HepG2 (cell line): Measurements from ENCODE around the gene TMEM198. TPM values are rescaled to one million over a fixed set of nuclear protein-coding genes. Genes with fewer than 3 reads are reported as not detected.

Source experiments
- ATM ChIP-seq: fragments of 450-650 bp; IDR thresholded peaks from 2 replicates; pipeline ENCODE4 v1.7.1; 2017; ENCODE audit warnings: mild to moderate bottlenecking, borderline replicate concordance
- CHCHD3 ChIP-seq: sonication (generic); formaldehyde crosslinking; IDR thresholded peaks from 2 replicates; pipeline ENCODE4 v1.8.0; 2022; ENCODE audit warnings: mild to moderate bottlenecking, missing genetic modification reagents, moderate library complexity
- GATA4 ChIP-seq: sonication (generic); IDR thresholded peaks from 2 replicates; pipeline ENCODE4 v1.6.1; 2016; ENCODE audit warnings: antibody characterized with exemption, low read depth, borderline replicate concordance
- GATAD1 ChIP-seq: IDR thresholded peaks from 2 replicates; pipeline ENCODE4 v1.6.1; 2016; ENCODE audit warnings: missing genetic modification reagents, missing compliant biosample characterization
- KLF16 ChIP-seq, 2 experiments: sonication (generic) in 1 of 2; formaldehyde crosslinking in 1 of 2; IDR thresholded peaks; 2 replicates each; pipeline versions ENCODE4 v1.6.1 to v1.8.0; 2016 to 2023; ENCODE audit warnings: missing genetic modification reagents in 2 of 2, missing compliant biosample characterization in 1 of 2
- MAZ ChIP-seq, 2 experiments: sonication (generic) in 1 of 2; formaldehyde crosslinking in 1 of 2; IDR thresholded peaks; 2 replicates each; pipeline versions ENCODE4 v1.5.0 to v1.6.1; 2012 to 2020; ENCODE audit warnings: low read depth in 2 of 2, mild to moderate bottlenecking in 2 of 2, borderline replicate concordance in 1 of 2, improper control_type of control experiment in 1 of 2, low read length in 1 of 2, missing genetic modification reagents in 1 of 2, moderate library complexity in 1 of 2
- MIER2 ChIP-seq: IDR thresholded peaks from 2 replicates; pipeline ENCODE4 v1.6.1; 2016; ENCODE audit warnings: missing biosample characterization, missing genetic modification reagents
- MIXL1 ChIP-seq: IDR thresholded peaks from 2 replicates; pipeline ENCODE4 v1.6.1; 2016
- MXD4 ChIP-seq: IDR thresholded peaks from 2 replicates; pipeline ENCODE4 v1.6.1; 2016; ENCODE audit warnings: mild to moderate bottlenecking, missing biosample characterization, missing genetic modification reagents
- RAD51 ChIP-seq: fragments of 450-650 bp; IDR thresholded peaks from 2 replicates; pipeline ENCODE4 v1.6.1; 2016; ENCODE audit warnings: borderline replicate concordance
- SNRNP70 ChIP-seq: fragments of 200-400 bp; formaldehyde crosslinking; IDR thresholded peaks from 2 replicates; pipeline ENCODE4 v1.6.1; 2017; ENCODE audit warnings: mild to moderate bottlenecking, low read depth, low read length, moderate library complexity
- ZFP82 ChIP-seq: sonication (generic); formaldehyde crosslinking; IDR thresholded peaks from 2 replicates; pipeline ENCODE4 v1.5.1; 2020; ENCODE audit warnings: mild to moderate bottlenecking, missing genetic modification reagents, borderline replicate concordance
- ZNF180 ChIP-seq: sonication (generic); formaldehyde crosslinking; IDR thresholded peaks from 2 replicates; pipeline ENCODE4 v1.4.0; 2020; ENCODE audit warnings: low read depth, missing genetic modification reagents, borderline replicate concordance
- ZNF205 ChIP-seq: IDR thresholded peaks from 2 replicates; pipeline ENCODE4 v1.6.1; 2018; ENCODE audit warnings: missing biosample characterization, missing genetic modification reagents
- ZNF296 ChIP-seq: sonication (generic); formaldehyde crosslinking; conservative IDR thresholded peaks from 2 replicates; pipeline ENCODE4 v1.5.0; 2020; ENCODE audit warnings: mild to moderate bottlenecking, missing genetic modification reagents
- ZNF337 ChIP-seq: sonication (generic); formaldehyde crosslinking; IDR thresholded peaks from 2 replicates; pipeline ENCODE4 v1.5.1; 2020; ENCODE audit warnings: missing genetic modification reagents, low read depth, mild to moderate bottlenecking, borderline replicate concordance
- ZNF382 ChIP-seq: sonication (generic); formaldehyde crosslinking; IDR thresholded peaks from 2 replicates; pipeline ENCODE4 v1.5.0; 2020; ENCODE audit warnings: missing genetic modification reagents, mild to moderate bottlenecking, borderline replicate concordance
- ZNF496 ChIP-seq: sonication (generic); formaldehyde crosslinking; IDR thresholded peaks from 2 replicates; pipeline ENCODE4 v1.8.1; 2023; ENCODE audit warnings: mild to moderate bottlenecking, moderate library complexity, missing genetic modification reagents; ENCODE audit not compliant: insufficient replicate concordance
- ZNF501 ChIP-seq: sonication (generic); formaldehyde crosslinking; IDR thresholded peaks from 2 replicates; pipeline ENCODE4 v1.5.1; 2020; ENCODE audit warnings: mild to moderate bottlenecking, moderate library complexity, missing genetic modification reagents
- ZNF543 ChIP-seq: sonication (generic); formaldehyde crosslinking; IDR thresholded peaks from 2 replicates; pipeline ENCODE4 v1.4.0; 2020; ENCODE audit warnings: mild to moderate bottlenecking, missing genetic modification reagents
- ZNF547 ChIP-seq: sonication (generic); formaldehyde crosslinking; IDR thresholded peaks from 2 replicates; pipeline ENCODE4 v1.5.1; 2020; ENCODE audit warnings: mild to moderate bottlenecking, missing genetic modification reagents
- ZNF891 ChIP-seq: sonication (generic); formaldehyde crosslinking; IDR thresholded peaks from 2 replicates; pipeline ENCODE4 v1.5.0; 2020; ENCODE audit warnings: mild to moderate bottlenecking, missing genetic modification reagents
- polyA plus RNA-seq, 8 experiments: library from polyadenylated mRNA; depleted of rRNA in 3 of 8; stranded (reverse) in 7 of 8; unstranded in 1 of 8; fragments of >200 nt; fragmentation: Illumina TruSeq in 4 of 8; extraction: Trizol in 4 of 8; gene quantifications; 2 replicates each; pipeline versions ENCODE4 v1.2.1 to v1.2.3, GENCODE V29; 2011 to 2016; ENCODE audit warnings: low read depth in 4 of 8, missing spikeins in 1 of 8, mixed read lengths in 1 of 8; ENCODE audit not compliant: insufficient read depth in 1 of 8
- total RNA-seq, 5 experiments: library from RNA; depleted of rRNA; stranded (reverse); fragments of >200 nt; fragmentation: Illumina TruSeq; extraction: Trizol; gene quantifications; 2 replicates each; pipeline ENCODE4 v1.2.3, GENCODE V29; 2016; ENCODE audit warnings: low read depth in 1 of 5
- TF ChIP-seq, protein P1 (sequence below), 2 experiments: sonication (generic) in 1 of 2; formaldehyde crosslinking in 1 of 2; IDR thresholded peaks; 2 replicates each; pipeline versions ENCODE4 v1.5.1 to v1.6.1; 2011 to 2020; ENCODE audit warnings: borderline replicate concordance in 1 of 2, low read depth in 1 of 2, low read length in 1 of 2, mild to moderate bottlenecking in 1 of 2, missing genetic modification reagents in 1 of 2, moderate library complexity in 1 of 2
- TF ChIP-seq, protein P2 (sequence below): sonication (generic); formaldehyde crosslinking; IDR thresholded peaks from 2 replicates; pipeline ENCODE4 v1.4.0; 2020; ENCODE audit warnings: mild to moderate bottlenecking, missing genetic modification reagents, borderline replicate concordance
- TF ChIP-seq, protein P3 (sequence below): sonication (generic); formaldehyde crosslinking; IDR thresholded peaks from 2 replicates; pipeline ENCODE4 v1.8.1; 2023; ENCODE audit warnings: mild to moderate bottlenecking, inconsistent platforms, moderate library complexity, missing genetic modification reagents, borderline replicate concordance

The TMEM198 gene
- total and polyA plus RNA-seq, 2 of the 13 experiments (the other 11 are each of a cell fraction or from before 2014, with no cell fraction given), result 17.3 to 23.5 TPM

DNA sequence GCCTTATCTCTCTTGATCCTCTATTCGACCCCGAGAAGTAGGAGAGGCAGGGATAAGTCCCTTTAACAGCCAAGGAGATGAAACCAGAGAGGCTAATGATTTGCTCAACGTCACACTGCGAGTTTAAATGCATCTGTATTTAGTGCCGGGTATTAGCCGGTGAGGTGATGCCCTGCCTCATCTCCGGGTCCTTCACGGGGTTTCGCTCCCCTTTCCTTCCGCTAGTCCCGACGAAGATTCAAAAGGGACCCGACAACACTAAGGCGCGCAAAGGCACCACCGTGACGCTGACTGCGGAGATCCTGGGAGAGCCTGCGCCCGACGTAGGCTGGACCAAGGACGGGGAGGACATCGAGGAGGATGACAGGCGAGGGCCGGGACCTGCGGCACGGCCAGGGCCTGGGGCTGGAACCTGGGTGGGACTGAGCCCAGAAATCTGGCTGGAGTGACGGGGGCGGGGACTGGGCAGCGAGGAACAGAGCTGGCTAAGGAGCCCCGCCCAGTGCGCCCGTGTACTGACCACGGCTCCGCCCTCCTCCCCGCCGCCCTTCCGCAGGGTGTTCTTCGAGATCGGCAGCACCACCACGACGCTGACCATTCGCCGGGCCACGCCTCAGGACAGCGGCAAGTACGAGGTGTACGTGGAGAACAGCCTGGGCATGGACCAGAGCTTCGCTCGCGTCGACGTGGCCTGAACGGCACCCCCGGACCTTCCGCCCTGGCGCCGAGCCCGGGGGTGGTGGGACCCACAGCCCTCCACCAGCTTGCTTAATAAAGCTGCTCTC, 46.1 kb upstream of the TMEM198 start (continued):
- TF ChIP-seq, protein P1, sequence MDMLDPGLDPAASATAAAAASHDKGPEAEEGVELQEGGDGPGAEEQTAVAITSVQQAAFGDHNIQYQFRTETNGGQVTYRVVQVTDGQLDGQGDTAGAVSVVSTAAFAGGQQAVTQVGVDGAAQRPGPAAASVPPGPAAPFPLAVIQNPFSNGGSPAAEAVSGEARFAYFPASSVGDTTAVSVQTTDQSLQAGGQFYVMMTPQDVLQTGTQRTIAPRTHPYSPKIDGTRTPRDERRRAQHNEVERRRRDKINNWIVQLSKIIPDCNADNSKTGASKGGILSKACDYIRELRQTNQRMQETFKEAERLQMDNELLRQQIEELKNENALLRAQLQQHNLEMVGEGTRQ (IDR thresholded peaks at IDR 0.05; ENCODE audit: low read depth, low read length), result no peak
- TF ChIP-seq, protein P1 (CRISPR knock-in tag; IDR thresholded peaks at IDR 0.05; ENCODE audit: borderline replicate concordance), result no peak
- TF ChIP-seq MXD4, result no peak; the same call in 1 of the 2 replicates
- TF ChIP-seq RAD51, result no peak
- no peak for TF ChIP-seq CHCHD3 (CRISPR knock-in tag)
- no peak for TF ChIP-seq KLF16 (CRISPR knock-in tag; IDR thresholded peaks at IDR 0.05)
- TF ChIP-seq, protein P2, sequence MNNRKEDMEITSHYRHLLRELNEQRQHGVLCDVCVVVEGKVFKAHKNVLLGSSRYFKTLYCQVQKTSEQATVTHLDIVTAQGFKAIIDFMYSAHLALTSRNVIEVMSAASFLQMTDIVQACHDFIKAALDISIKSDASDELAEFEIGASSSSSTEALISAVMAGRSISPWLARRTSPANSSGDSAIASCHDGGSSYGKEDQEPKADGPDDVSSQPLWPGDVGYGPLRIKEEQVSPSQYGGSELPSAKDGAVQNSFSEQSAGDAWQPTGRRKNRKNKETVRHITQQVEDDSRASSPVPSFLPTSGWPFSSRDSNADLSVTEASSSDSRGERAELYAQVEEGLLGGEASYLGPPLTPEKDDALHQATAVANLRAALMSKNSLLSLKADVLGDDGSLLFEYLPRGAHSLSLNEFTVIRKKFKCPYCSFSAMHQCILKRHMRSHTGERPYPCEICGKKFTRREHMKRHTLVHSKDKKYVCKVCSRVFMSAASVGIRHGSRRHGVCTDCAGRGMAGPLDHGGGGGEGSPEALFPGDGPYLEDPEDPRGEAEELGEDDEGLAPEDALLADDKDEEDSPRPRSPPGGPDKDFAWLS, result no peak
- TF ChIP-seq SNRNP70, result no peak
- TF ChIP-seq ZNF180 (CRISPR knock-in tag), result no peak
- TF ChIP-seq ZNF543, result no peak
- TF ChIP-seq ZNF296, result no peak; the same call in 1 of the 2 replicates
- no peak; the same call in 1 of the 2 replicates for TF ChIP-seq MAZ (IDR thresholded peaks at IDR 0.05; ENCODE audit: borderline replicate concordance, low read depth, low read length)
- peak; percentile 84 for TF ChIP-seq MAZ (CRISPR knock-in tag; IDR thresholded peaks at IDR 0.05; ENCODE audit: low read depth)
- TF ChIP-seq MIER2, result no peak
- TF ChIP-seq, protein P3, sequence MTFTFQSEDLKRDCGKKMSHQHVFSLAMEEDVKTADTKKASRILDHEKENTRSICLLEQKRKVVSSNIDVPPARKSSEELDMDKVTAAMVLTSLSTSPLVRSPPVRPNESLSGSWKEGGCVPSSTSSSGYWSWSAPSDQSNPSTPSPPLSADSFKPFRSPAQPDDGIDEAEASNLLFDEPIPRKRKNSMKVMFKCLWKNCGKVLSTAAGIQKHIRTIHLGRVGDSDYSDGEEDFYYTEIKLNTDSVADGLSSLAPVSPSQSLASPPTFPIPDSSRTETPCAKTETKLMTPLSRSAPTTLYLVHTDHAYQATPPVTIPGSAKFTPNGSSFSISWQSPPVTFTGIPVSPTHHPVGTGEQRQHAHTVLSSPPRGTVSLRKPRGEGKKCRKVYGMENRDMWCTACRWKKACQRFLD (CRISPR knock-in tag), result 0 out of 2 replicates have a peak, but pooled peaks have one; percentile 36
- TF ChIP-seq ZNF382 (CRISPR knock-in tag), result no peak
- peak; percentile 87; the same call in 1 of the 2 replicates for TF ChIP-seq ZNF891 (CRISPR knock-in tag)
- TF ChIP-seq ZNF547 (CRISPR knock-in tag), result no peak
- no peak for TF ChIP-seq ATM
- no peak for TF ChIP-seq ZFP82 (CRISPR knock-in tag)
- no peak for TF ChIP-seq ZNF496 (CRISPR knock-in tag)
- 0 out of 2 replicates have a peak, but pooled peaks have one; percentile 30 for TF ChIP-seq ZNF205 (CRISPR knock-in tag)
- TF ChIP-seq ZNF337 (CRISPR knock-in tag), result no peak
- no peak for TF ChIP-seq GATA4
- TF ChIP-seq MIXL1 (CRISPR knock-in tag), result peak; percentile 35; the same call in 1 of the 2 replicates
- TF ChIP-seq ZNF501 (CRISPR knock-in tag), result no peak
- no peak for TF ChIP-seq GATAD1 (CRISPR knock-in tag)
